CD4-positive, alpha-beta T cell treated with Interleukin-15 for 1 hour (primary cell): Measurements from ENCODE around the gene LHFPL2.

Experiments
- DNase-seq: peaks from one replicate; pipeline ENCODE4 v3.0.0-alpha.2; 2020

Gene LHFPL2

DNA sequence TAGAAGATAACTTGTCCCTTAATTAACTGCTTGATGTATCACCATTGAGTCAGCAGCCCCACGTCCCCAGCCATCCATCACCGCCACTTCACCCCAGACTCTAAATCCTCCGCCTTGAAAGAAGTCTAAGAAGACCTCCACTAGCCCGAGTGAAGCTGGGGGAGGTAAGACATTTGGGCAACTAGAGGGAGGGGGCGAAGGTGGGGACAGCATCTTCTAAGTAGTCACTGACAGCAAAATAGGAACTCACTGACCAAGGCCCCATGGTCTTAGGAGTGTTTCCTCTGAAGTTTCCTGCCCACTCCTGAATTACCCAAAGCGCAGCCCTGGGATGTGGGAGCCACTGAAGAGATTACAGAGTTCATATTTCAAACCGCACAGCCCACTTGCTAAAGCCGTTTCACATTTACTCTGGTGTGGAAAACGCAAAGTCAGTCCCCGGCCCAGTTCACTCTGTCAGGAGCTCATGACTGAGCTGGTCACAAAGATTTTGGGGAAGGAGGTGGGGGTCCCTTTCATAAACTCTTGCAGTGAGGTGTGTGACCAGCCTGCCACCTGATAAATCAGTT is 107.4 kb downstream of the LHFPL2 start:
- no peak for DNase-seq

DNA sequence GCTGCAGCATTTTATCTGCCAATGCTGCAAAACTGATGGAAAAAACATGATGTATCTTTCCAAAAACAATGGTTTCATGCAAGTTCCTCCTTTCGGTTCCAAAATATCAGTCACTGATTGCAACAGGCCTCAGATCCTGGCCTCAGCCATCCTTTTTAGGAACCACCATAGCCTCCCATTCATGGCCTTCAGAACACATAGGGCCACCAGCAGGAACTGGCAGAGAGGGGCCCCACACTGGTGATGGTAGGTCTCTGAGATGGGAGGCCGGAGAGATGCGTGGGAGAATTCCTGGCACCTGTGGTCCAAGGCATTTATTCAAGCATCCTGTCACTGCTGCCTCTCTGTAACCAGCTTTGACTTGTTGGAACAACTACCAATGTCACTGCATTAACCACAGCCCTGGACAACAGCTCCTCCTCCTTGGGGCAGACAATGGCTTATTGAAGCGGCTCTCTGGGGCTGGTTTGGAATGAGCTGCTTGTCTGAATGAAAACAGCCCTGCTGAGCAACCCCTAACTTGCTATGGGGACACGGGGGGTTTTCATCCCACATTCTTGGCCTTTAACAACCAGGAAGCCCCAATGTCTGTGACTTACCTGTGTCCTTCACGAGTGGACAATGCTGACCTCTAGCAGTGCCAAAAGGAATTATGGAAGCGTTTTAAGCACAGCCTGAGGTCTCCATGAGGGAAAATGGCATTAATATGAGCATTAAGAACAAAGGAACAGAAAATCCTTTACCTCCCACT is 108.1 kb downstream of the LHFPL2 start:
- peak; percentile 33 for DNase-seq

GRCh38 chr5:78538240-78538850 is 110.2 kb downstream of the LHFPL2 start:
- no peak for DNase-seq

DNA sequence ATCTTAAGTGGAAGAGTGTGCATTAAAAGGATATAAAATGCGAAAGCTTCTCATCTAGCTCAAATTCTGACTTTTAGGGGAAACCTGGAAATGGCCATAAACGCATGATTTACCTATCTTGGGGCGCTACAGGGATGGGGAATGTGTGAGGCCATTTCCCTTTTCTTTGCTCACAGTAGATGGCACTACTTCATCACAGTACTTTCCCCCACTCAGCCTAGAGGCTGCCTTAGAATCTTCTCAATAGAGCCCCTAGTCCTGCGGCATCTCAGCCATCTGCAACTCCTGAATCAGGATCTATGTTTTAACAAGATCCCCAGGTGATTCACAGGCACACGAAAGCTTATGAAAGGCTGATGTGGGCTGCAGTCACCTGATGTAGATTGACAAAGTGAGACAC is 110.8 kb downstream of the LHFPL2 start:
- DNase-seq: peak; percentile 23

DNA sequence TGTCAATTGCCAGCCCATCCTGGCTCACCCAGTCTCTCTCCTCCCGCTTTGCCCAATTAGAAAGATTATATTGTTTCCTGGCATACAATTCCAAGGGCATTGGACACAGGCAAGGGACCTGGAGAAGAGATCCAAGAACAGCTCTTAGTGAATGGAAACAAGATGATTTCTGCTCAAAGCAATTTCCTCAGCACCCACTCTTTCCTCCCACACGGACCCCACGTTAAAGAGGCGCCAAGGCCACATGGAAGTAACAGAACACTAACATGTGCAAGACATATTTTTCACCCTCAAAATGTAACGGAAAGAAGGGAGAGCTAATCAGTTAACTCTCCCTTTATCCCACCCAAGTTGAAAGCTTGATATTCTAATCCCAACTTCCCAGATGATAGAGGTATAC is 111.2 kb downstream of the LHFPL2 start:
- no peak for DNase-seq

- no peak for DNase-seq
These were observed 111.8 kb downstream of the LHFPL2 start for GRCh38 chr5:78536661-78537196.

DNA sequence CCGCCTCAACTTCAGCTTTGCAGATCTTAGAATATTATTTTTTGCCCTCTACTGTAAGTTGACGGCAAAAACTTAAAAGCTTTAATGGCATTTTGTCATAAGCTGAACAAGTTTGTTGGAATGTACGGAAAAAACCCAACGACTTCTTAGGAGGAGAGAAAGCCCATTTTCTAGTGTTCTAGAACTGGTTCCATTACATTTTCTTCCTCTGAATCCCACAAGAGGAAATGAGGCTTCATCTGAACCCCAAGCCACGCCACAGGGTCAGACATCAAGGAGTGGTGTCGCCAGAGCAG is 113.7 kb downstream of the LHFPL2 start:
- no peak for DNase-seq

DNA sequence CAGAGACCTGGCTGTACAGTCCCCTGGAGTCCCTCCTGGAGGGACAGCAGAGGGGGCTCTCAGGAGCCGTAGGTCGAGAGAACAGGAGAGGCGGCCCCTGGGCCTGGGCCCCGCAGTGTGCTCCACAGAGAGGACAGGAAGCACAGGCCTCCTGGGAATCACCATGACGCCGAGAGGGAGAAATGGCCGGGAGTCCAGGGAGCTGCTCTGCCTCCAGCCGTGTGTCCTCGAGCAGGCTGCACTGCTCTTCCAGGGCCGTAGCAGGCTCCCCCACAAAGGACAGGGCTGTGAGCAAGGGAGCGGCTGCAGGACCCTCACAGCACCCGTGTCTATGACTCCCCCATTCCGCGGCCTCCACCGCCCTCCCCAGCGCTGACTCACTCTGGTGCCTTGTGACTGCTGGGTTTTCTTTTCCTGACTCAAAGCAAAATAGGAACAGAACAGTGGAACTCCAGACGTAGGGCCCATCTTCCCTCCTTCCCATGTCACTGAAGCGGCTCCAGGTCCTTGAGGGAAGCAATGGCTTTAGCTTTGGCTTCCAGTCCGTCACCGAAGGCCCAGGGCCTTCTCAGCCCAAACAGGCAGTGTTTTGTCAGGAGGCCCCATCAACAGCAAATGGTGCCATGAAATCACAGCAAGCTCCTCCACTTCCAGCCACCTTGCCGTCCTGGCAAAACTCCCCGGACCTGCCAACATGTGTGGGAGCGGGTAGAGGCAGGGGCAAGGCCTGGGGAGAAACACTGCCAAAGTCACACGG is 114.2 kb downstream of the LHFPL2 start:
- DNase-seq: peak; percentile 60

DNA sequence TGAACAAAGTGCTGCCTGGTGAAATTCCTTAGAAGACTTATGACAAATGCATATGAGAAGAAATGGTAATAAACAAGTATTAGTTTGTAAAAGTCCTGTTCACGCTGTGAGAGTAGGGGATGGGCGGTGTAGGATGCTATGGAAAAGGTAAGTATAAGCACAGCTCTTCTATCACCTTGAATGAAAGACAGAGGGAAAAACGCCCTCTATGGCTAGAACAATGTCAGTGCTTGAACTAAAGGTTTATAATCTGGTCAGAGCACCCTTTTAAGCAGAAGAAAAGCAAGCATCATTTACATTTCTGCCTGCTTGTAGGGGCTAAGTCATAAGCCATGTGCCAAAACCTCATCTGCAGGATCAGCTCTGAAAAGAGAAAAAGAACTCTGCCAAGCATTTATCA is 115.2 kb downstream of the LHFPL2 start:
- no peak for DNase-seq

GRCh38 chr5:78530342-78531096 is 118.1 kb downstream of the LHFPL2 start:
- DNase-seq: no peak

DNA sequence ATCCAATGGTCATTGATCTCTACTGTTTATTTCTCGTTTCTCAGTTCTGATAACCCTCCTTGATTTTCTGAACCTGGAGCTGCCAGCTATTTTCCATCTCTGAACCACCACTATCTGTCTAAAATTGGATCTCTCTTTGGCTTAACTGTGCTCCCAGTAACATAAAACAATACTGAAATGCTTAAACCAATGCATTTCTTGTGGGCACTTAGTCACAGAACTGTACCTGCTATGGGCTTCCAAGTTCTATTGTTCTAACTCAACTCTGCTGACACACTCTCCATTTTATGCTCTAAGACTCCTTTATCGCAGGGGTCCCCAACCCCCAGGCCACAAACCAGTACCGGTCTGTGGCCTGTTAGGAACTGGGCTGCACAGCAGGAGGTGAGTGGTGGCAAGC is 120.6 kb downstream of the LHFPL2 start:
- DNase-seq: no peak

GRCh38 chr5:78527054-78527859 is 121.3 kb downstream of the LHFPL2 start:
- peak; percentile 71 for DNase-seq

- DNase-seq: peak; percentile 34
These were observed 122.5 kb downstream of the LHFPL2 start for GRCh38 chr5:78526049-78526525.

- no peak for DNase-seq
These were observed 125.0 kb downstream of the LHFPL2 start for GRCh38 chr5:78523314-78524193.

DNA sequence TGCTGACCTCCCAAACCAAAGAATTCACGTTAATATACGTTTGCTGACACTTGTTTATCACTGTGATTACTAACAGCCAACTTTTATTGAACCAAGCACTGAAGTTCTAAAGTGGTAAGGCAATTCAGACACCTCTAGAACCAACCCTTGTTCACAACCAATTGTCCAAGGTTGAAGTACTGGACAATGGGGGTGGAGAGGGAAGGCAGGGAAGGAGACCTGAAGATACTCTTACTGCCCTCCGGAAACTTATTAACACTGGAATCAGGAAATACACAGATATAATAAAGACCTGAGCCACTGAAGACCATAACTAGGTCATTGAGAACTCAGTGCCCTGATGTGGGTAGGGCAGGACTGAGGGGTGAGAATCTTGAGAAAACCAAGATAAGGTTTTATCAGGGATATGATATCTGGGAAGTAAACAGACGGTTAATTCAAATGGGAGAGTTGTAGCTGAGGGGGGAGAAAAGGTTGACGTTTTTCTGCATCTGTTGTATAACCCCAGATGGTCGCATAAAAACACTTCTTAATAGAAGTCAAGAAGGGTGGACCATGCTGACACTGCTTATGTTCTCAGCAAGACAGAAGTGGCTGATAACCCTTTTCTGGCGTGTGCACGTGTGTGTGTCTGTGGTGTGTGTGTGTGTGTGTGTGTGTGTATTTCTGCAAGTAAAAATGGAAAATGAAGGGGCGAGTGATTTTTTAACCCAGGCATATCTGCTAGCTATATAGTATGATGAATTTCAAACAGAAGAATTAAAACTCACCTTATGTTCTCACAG is 125.9 kb downstream of the LHFPL2 start:
- no peak for DNase-seq

DNA sequence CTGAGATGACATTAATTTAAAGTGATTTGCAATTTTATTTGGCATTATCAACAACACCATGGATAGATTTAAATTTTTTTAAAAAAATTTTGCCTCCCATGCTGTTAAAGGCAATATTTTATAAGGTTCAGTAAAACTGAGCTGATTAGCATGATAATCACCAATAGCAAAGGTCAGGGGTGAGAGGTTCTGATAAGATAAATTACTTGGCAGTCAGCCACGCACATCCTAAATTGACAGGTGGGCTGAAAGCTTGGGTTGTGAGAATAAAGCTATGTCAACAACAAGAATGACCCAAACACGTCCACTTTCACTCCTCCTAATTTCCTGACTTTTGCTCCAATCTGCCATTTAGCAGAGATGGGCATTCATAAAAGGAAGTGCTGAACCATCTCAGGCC is 127.1 kb downstream of the LHFPL2 start:
- DNase-seq: no peak

DNA sequence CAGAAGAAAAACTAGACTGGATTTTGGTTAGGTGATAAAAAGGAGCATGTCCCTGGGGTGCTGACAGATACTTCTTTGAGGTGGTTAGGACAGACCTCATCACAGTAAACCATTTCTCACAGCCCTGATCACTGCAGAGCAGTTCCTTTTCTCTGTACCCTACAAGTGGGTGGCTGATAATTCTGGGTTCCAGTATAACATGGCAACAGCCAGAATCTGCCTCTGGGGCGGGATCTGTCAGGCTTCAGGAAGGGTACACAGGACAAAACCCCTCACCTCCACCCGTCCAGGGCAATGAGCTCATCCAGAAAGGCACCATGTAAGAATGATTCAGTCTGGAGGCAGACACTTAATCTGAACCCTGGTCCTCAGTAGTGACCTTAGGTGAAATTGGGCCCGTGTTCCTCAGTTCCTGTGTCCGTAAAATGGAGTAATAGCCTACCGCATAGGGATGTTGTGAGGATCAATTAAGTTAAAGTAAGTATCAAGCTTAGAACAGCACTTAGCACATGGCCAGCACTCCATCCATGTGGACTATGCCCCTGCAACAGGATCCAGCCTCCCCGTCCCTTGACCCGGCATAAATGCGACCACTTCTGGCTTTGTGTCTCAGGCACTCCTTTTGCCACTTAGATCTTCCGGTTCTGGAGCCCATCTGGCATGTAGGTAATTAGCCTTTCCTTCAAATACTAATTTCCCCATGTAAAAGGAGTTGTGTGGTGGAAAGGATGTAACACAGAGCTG is 129.2 kb downstream of the LHFPL2 start:
- no peak for DNase-seq

DNA sequence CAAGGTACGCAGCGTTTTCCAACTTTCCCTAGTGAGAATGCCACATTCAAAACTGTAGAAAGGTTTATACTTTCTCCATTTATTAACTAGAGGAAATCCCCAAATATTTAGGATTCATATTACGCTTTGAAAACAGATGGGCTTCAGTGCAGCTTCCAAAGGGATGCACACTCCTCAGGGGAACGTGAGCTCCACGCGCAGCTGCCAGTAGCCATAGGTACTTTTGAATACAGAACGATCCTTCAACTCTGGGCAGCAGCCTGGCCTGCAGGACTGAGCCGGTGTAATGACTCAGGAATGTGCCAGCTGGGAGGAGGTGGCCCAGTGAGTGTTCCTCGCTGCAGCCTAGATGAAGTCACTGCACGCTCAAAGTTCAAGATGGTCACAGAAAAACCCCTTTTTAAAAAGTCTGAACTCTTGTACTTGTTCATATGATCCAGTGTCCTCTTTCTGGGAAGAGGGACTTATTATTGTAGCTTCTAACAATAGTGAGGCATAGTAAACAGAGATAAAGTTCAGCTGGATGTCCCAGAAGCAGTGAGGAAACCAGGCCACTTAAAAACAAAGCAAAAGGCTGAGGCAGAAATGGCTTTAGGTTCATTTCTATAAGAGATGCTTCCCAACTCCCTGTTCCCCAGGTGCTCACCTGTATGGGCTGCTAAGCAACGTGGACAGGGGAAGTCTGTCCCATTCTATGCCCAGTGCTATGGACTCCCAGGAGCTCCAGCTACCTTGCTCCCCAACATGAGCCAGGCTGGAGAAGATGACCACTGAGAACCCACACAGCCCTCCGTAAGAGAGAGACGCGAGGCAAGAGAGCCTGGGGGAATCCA is 130.0 kb downstream of the LHFPL2 start:
- DNase-seq: no peak
